Right renal pelvis (tissue), 4 donors: ENCODE data around the gene TRPM1. TPM values are rescaled to one million over a fixed set of nuclear protein-coding genes. Genes with fewer than 3 reads are reported as not detected.

Source experiments
- DNase-seq, 4 donors: peaks; one replicate each; pipeline ENCODE4 v3.0.0-alpha.2; 2013; ENCODE audit warnings: low read depth in 4 of 4, low spot score in 3 of 4, missing footprints in 1 of 4
- polyA plus RNA-seq, 4 donors: library from polyadenylated mRNA; unstranded; fragments of 120-200 nt; gene quantifications; one replicate each; pipeline ENCODE4 v1.2.1, GENCODE V29; 2013; ENCODE audit not compliant: insufficient read length in 4 of 4

The TRPM1 gene
- polyA plus RNA-seq, 4 donors, result 0.20 to 0.53 (median 0.36) TPM

- DNase-seq, result no peak
These were observed 111.5 kb downstream of the TRPM1 start for GRCh38 chr15:30990036-30990435.

GRCh38 chr15:30985081-30985531 lies 116.4 kb downstream of the TRPM1 start:
- no peak for DNase-seq

- DNase-seq, result no peak
These were observed 117.0 kb downstream of the TRPM1 start for GRCh38 chr15:30984542-30984941.

- no peak for DNase-seq
These were observed 117.4 kb downstream of the TRPM1 start for GRCh38 chr15:30984118-30984517.

- DNase-seq, result no peak
These were observed 122.1 kb downstream of the TRPM1 start for GRCh38 chr15:30979457-30979856.

GRCh38 chr15:30978328-30978727 lies 123.2 kb downstream of the TRPM1 start:
- DNase-seq, result no peak

- no peak for DNase-seq
These were observed 127.4 kb downstream of the TRPM1 start for GRCh38 chr15:30974112-30974511.

GRCh38 chr15:30973379-30973778 lies 128.1 kb downstream of the TRPM1 start:
- DNase-seq, result no peak

GRCh38 chr15:30969724-30970123 lies 131.8 kb downstream of the TRPM1 start:
- no peak for DNase-seq

- DNase-seq, result no peak
These were observed 137.8 kb downstream of the TRPM1 start for GRCh38 chr15:30963681-30964080.

- DNase-seq, result no peak
These were observed 138.9 kb downstream of the TRPM1 start for GRCh38 chr15:30962659-30963058.

GRCh38 chr15:30962079-30962478 lies 139.4 kb downstream of the TRPM1 start:
- no peak for DNase-seq

GRCh38 chr15:30958219-30958618 lies 143.3 kb downstream of the TRPM1 start:
- DNase-seq, result no peak

GRCh38 chr15:30956216-30957124 lies 145.1 kb downstream of the TRPM1 start:
- DNase-seq, result peak in 1 of 4 donors; percentile 4

GRCh38 chr15:30954674-30955073 lies 146.9 kb downstream of the TRPM1 start:
- no peak for DNase-seq

- no peak for DNase-seq
These were observed 147.7 kb downstream of the TRPM1 start for GRCh38 chr15:30953731-30954378.

- DNase-seq, result no peak
These were observed 148.3 kb downstream of the TRPM1 start for GRCh38 chr15:30953183-30953582.

Other genes with a start within 250 kb of the TRPM1 start
- 10 to 100 TPM; 26.6 to 36.5 (median 30.9) TPM for gene FAN1, start 197.8 kb downstream of the TRPM1 start, polyA plus RNA-seq
- gene MTMR10, start 110.1 kb downstream of the TRPM1 start, polyA plus RNA-seq, result 10 to 100 TPM; 46.1 to 70.7 (median 57.8) TPM
- 10 to 100 TPM; 69.0 to 80.1 (median 73.1) TPM for gene KLF13, start 225.1 kb upstream of the TRPM1 start, polyA plus RNA-seq